BLaER1 (cell line): ENCODE measurements around the gene PIWIL1.
A peak's percentile ranks its signal among the peaks of the same experiment; 100 is the strongest.

Experiments
- H3K27ac ChIP-seq: shearing (Covaris generic); formaldehyde crosslinking; 2 replicates; pipeline ENCODE4 v1.8.1; 2022
- H3K27me3 ChIP-seq: shearing (Covaris generic); formaldehyde crosslinking; 2 replicates; pipeline ENCODE4 v1.8.1; 2022
- H3K36me3 ChIP-seq: shearing (Covaris generic); formaldehyde crosslinking; 2 replicates; pipeline ENCODE4 v1.8.1; 2022
- H3K4me1 ChIP-seq: shearing (Covaris generic); formaldehyde crosslinking; 2 replicates; pipeline ENCODE4 v1.8.1; 2022
- H3K4me2 ChIP-seq: shearing (Covaris generic); formaldehyde crosslinking; 2 replicates; pipeline ENCODE4 v1.8.1; 2022
- H3K4me3 ChIP-seq: shearing (Covaris generic); formaldehyde crosslinking; 2 replicates; pipeline ENCODE4 v1.8.1; 2022
- H3K9ac ChIP-seq: shearing (Covaris generic); formaldehyde crosslinking; 2 replicates; pipeline ENCODE4 v1.8.1; 2022
- H3K9me3 ChIP-seq: shearing (Covaris generic); formaldehyde crosslinking; 2 replicates; pipeline ENCODE4 v1.8.1; 2022
- H4K20me1 ChIP-seq: shearing (Covaris generic); formaldehyde crosslinking; 2 replicates; pipeline ENCODE4 v1.8.1; 2022
- Cebpa-rat ChIP-seq: shearing (Covaris generic); IDR thresholded peaks from 2 replicates; pipeline ENCODE4 v1.8.1; 2022

PIWIL1 gene

DNA sequence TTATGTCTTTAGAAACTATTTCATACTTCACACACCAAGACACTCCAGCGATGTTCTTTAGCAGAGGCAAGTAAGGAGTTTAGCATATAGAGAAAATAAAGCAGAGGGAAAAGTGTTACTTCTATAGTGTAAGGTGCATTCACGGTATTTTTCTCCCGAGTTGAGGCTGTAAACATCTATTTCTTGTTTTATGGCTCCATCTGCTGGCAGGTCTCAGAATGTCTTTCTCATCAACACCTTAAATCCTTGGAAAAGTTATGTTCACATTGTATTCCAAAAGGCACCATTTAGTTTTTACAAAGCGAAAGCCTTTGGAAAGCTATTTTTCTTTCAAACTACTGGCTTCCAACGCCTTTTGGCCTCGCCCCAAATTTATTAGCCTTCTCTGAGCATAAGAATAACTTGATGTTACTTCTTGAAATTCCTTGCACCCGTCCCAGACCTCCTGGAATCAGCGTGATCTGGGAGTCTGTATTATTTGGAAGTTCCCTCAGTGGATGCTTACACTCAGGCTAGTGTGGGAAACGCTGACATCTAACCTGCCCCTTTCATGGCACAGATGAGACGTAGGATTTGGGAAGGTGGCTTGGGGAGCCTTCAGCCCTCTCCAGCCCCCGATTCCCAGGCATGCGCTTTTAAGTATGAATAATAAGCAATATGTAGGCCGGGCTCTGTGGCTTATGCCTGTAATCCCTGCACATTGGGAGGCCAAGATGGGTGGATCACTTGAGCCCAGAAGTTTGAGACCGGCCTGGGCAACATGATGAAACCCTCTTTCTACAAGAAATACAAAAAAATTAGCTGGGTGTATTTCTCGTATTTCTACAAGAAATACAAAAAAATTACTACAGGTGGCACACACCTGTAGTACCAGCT lies 1.9 kb upstream of the PIWIL1 start:
- TF ChIP-seq Cebpa-rat: no peak

DNA sequence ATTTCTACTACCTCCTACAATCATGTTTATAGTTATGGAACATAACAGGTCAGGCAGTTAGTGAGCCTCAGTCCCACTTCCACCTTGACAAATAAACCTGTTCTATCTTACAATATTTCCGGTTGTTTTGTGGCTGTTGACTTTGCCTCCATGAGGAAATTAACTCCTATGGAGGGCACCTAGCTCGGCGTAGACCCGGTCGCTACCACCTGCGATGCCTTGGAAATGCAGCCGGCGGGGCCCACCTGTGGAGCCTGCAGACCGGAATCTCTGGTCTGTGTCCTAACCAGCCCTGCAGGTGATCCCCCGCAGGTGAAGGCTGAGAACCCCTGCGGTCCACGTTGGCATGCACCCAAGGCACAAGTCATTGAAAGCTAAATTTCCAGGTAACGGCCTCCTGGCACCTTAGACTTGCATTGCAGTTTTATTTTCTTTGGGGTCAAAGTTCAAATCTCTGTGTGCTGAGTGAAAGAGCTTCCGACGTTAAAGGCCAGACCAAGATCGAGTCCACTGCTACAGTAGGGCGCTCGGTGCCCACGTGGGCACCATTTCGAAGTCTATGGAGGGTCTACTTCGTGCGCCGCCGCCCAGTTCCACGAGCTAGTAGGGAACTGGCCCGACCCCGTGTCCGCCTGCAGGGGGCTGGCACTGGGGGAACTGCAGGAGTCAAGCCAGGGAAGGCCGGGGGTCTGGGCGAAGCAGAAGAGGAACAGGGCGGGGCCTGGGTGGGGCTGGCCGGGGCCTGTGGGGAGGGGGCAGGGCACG lies 782 bp upstream of the PIWIL1 start:
- H4K20me1 ChIP-seq: no peaks in the 10 kb centered on the region
- H3K27ac ChIP-seq: no peak overlapping the region
- H3K27me3 ChIP-seq: no peaks in the 10 kb centered on the region
- H3K4me1 ChIP-seq: 0 out of 2 replicates have a peak, but pooled peaks cover 8% of the 10 kb centered on the region
- H3K36me3 ChIP-seq: no peaks in the 10 kb centered on the region
- no peak overlapping the region for H3K4me2 ChIP-seq
- H3K9me3 ChIP-seq: no peaks in the 10 kb centered on the region
- no peak for TF ChIP-seq Cebpa-rat
- H3K9ac ChIP-seq: no peak overlapping the region
- H3K4me3 ChIP-seq: no peak overlapping the region

More for the DNA sequence above, 1.9 kb upstream of the PIWIL1 start:
- Histone ChIP-seq H3K9me3 (no peaks in the 10 kb centered on the region), H3K4me2 (no peak overlapping the region), H3K4me3 (no peak overlapping the region), H3K4me1 (0 out of 2 replicates have a peak, but pooled peaks cover 8% of the 10 kb centered on the region), H3K27ac (no peak overlapping the region), H3K27me3 (no peaks in the 10 kb centered on the region), H3K9ac (no peak overlapping the region), H3K36me3 (no peaks in the 10 kb centered on the region), H4K20me1 (no peaks in the 10 kb centered on the region)

DNA sequence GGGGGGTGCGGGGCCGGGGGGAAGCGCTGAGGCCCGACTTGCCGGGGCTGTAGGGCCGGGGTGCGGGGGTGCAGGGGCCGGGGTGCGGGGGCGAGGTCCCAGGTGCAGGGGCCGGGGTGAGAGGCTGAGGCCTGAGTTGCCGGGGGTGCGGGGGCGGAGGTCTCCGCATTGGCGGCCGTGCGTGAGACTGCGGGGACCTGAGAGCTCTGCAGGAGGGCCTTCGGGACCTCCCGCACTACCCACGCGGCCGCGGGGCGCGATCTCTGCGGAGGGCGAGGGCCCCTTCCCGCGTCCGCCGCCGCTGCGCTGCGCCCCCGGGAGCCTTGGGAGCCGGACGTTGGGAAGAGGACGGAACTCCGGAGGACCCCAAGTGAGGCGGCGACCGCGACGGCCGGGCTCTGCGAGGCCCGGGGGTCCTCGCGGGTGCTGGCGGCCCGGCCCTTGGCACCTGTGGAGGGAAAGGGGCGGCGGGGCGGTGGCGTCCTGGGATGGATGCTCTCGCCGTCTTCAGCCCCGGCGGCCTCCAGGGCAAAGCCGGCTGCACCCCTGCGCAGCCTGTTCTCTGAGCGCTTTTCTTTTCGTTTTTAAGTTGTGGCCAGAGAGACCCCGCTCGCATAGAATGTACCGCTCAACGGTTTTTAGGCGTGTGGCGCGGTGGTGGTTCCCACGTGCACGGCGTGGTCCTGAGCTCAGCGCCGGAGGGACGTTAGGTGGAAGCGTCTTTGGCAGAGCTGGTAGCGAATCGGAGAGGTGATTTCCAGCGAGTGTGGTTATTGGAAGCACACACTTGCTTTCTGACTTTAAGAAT lies 1.3 kb downstream of the PIWIL1 start:
- no peaks in the 10 kb centered on the region; the same call in 1 of the 2 replicates for H3K9me3 ChIP-seq
- no peak overlapping the region for H3K4me2 ChIP-seq
- H3K27me3 ChIP-seq: no peaks in the 10 kb centered on the region
- H3K4me1 ChIP-seq: 0 out of 2 replicates have a peak, but pooled peaks cover 8% of the 10 kb centered on the region
- H4K20me1 ChIP-seq: no peaks in the 10 kb centered on the region
- H3K36me3 ChIP-seq: no peaks in the 10 kb centered on the region
- no peak overlapping the region for H3K4me3 ChIP-seq
- TF ChIP-seq Cebpa-rat: no peak
- H3K9ac ChIP-seq: no peak overlapping the region
- H3K27ac ChIP-seq: no peak overlapping the region

DNA sequence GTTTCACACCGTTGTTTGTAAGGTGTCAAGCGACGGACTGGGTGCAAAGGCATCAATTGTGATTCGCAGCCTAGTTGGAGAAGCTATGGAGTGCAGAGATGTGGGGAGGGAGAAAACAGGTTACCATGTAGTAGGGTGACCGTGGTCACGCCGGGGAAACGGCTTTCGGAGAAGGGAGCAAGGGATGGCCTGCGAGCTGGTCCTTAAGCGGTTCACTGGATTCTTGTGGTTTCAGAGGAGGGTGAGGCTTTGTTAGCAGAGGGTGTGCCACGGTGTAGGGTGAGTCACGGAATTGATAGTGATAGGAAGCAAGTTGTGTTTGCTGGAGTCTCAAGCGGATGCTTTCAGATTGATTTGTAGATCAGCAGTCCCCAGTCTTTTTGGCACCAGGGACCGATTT lies 2.3 kb downstream of the PIWIL1 start:
- H4K20me1 ChIP-seq: no peaks in the 10 kb centered on the region
- no peaks in the 10 kb centered on the region; the same call in 1 of the 2 replicates for H3K9me3 ChIP-seq
- H3K4me2 ChIP-seq: 0 out of 2 replicates have a peak overlapping the region, but pooled peaks have one; percentile 11
- H3K4me3 ChIP-seq: no peak overlapping the region
- TF ChIP-seq Cebpa-rat: no peak
- H3K27ac ChIP-seq: no peak overlapping the region
- no peaks in the 10 kb centered on the region for H3K36me3 ChIP-seq
- no peaks in the 10 kb centered on the region for H3K27me3 ChIP-seq
- H3K9ac ChIP-seq: no peak overlapping the region
- 0 out of 2 replicates have a peak, but pooled peaks cover 8% of the 10 kb centered on the region for H3K4me1 ChIP-seq

DNA sequence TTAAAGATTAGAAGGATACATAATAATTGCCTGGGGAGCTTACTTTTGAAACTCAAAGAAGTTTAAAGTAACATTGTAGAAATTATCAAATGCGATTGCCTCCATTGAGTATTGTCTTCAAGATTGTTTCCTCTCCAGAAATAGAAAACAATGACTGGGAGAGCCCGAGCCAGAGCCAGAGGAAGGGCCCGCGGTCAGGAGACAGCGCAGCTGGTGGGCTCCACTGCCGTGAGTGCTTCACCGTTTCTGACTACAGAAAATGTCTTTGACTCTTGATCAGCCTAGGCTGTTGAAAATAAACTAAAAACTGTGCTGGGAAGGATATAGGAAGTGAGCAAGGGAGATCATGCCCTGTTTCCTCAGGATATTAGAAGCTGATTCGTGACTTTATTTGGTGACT lies 4.8 kb downstream of the PIWIL1 start:
- H3K4me3 ChIP-seq: no peak overlapping the region
- 0 out of 2 replicates have a peak, but pooled peaks cover 8% of the 10 kb centered on the region for H3K4me1 ChIP-seq
- no peak overlapping the region for H3K9ac ChIP-seq
- no peaks in the 10 kb centered on the region; the same call in 1 of the 2 replicates for H3K9me3 ChIP-seq
- TF ChIP-seq Cebpa-rat: no peak
- H3K36me3 ChIP-seq: no peaks in the 10 kb centered on the region
- no peak overlapping the region for H3K4me2 ChIP-seq
- no peak overlapping the region for H3K27ac ChIP-seq
- no peaks in the 10 kb centered on the region for H3K27me3 ChIP-seq
- no peaks in the 10 kb centered on the region for H4K20me1 ChIP-seq

DNA sequence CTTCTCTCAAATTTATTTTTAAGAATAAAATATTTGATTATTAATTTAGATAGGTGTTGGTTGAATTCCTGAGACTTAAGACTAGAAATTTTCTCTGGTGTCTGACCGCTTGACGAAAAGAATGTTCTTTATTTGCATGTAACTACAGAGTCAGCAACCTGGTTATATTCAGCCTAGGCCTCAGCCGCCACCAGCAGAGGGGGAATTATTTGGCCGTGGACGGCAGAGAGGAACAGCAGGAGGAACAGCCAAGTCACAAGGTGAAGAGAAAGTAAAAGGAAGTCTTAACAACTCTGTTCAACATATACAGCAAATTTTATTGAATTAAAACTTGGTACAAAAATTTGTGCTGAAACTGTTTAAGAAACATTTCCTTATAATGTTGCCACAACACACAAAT lies 5.2 kb downstream of the PIWIL1 start:
- H3K4me2 ChIP-seq: no peak overlapping the region
- no peaks in the 10 kb centered on the region; the same call in 1 of the 2 replicates for H3K9me3 ChIP-seq
- TF ChIP-seq Cebpa-rat: no peak
- H3K4me3 ChIP-seq: no peak overlapping the region
- H4K20me1 ChIP-seq: no peaks in the 10 kb centered on the region
- H3K4me1 ChIP-seq: 0 out of 2 replicates have a peak, but pooled peaks cover 8% of the 10 kb centered on the region
- H3K27ac ChIP-seq: no peak overlapping the region
- H3K36me3 ChIP-seq: no peaks in the 10 kb centered on the region
- no peaks in the 10 kb centered on the region for H3K27me3 ChIP-seq
- no peak overlapping the region for H3K9ac ChIP-seq

DNA sequence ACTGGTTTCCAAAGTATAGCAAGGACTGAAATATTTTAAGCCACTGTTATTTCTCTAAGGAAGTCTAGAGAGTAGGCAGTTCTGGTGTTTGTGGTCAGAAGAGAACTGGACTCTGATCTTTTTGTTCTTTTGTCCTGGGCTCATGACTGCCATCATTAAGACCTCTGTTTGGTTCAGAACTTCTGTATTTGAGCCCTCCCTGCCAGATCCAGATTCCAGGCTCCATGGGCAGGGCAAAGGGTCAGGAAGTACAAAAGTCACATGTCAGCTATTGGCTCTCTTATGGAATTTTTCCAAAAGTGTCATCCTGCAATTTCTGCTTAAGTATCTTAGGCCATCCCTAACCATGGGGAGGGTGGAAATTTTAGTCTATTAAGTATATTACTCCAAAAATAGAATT lies 6.8 kb downstream of the PIWIL1 start:
- Histone ChIP-seq H3K36me3 (no peaks in the 10 kb centered on the region), H3K9ac (no peak overlapping the region), H3K9me3 (no peaks in the 10 kb centered on the region; the same call in 1 of the 2 replicates), H3K4me1 (0 out of 2 replicates have a peak, but pooled peaks cover 8% of the 10 kb centered on the region), H3K27ac (no peak overlapping the region), H3K4me2 (no peak overlapping the region), H3K27me3 (no peaks in the 10 kb centered on the region), H4K20me1 (no peaks in the 10 kb centered on the region), H3K4me3 (no peak overlapping the region)
- no peak for TF ChIP-seq Cebpa-rat

DNA sequence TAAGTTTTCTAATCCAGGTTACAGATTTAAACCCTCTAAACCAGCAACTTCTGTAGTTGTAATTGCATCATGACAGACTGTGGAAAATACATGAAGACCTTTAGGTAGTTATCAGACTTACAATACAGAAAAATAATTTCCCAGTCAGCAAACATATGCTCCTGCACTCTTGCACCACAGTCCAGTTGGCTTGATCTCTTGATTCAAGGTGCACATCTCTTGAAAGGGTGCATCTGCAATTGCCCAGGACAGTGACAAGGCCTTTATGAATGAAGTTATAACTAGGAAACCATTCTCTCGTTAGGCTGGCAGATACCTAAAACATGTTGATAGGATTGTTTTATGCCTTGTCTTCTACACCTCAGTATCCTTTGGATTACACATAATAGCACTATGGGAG lies 7.6 kb downstream of the PIWIL1 start:
- no peak for TF ChIP-seq Cebpa-rat
- Histone ChIP-seq H3K9ac (no peak overlapping the region), H4K20me1 (no peaks in the 10 kb centered on the region), H3K4me1 (0 out of 2 replicates have a peak, but pooled peaks cover under 1% of the 10 kb centered on the region), H3K27me3 (no peaks in the 10 kb centered on the region), H3K27ac (no peak overlapping the region), H3K9me3 (no peaks in the 10 kb centered on the region; the same call in 1 of the 2 replicates), H3K36me3 (no peaks in the 10 kb centered on the region), H3K4me2 (no peak overlapping the region), H3K4me3 (no peak overlapping the region)

DNA sequence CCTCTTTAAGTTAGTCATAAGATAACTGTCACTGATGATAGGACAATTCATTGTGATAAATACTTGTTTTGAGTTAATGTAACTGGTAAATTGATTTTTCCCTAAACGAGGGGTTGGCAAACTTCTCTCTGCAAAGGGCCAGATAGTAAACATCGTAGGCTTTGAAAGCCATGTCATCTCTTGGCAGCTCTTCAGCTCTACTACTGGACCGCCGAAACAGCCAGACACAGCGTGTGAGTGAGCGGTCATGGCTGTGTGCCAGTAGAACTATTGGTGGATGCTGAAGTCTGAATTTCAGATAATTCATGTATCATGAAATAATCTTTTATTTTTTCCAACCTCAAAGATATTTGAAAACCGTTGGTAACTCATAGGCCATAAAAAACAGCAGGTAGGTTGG lies 9.9 kb downstream of the PIWIL1 start:
- H3K27me3 ChIP-seq: no peaks in the 10 kb centered on the region
- H4K20me1 ChIP-seq: no peaks in the 10 kb centered on the region
- H3K4me2 ChIP-seq: no peak overlapping the region
- no peak overlapping the region for H3K27ac ChIP-seq
- H3K4me3 ChIP-seq: no peak overlapping the region
- H3K36me3 ChIP-seq: no peaks in the 10 kb centered on the region
- no peak overlapping the region for H3K9ac ChIP-seq
- no peaks in the 10 kb centered on the region for H3K4me1 ChIP-seq
- no peak for TF ChIP-seq Cebpa-rat
- no peaks in the 10 kb centered on the region; the same call in 1 of the 2 replicates for H3K9me3 ChIP-seq
